NCI-H2107 treated with DMSO at 0.1 percent for 48 hours (cell line): ENCODE results near the gene HIKESHI.
"Not testable (repeated sequence)": the region's sequence is repeated elsewhere in the genome, so short reads cannot be mapped to it uniquely, and the experiment has no call there.

ENCODE experiments used
- DNase-seq: peaks from one replicate; lab custom pipeline; 2025; ENCODE audit not compliant: unreplicated experiment; lab: John Stamatoyannopoulos, UW

Gene HIKESHI

DNA sequence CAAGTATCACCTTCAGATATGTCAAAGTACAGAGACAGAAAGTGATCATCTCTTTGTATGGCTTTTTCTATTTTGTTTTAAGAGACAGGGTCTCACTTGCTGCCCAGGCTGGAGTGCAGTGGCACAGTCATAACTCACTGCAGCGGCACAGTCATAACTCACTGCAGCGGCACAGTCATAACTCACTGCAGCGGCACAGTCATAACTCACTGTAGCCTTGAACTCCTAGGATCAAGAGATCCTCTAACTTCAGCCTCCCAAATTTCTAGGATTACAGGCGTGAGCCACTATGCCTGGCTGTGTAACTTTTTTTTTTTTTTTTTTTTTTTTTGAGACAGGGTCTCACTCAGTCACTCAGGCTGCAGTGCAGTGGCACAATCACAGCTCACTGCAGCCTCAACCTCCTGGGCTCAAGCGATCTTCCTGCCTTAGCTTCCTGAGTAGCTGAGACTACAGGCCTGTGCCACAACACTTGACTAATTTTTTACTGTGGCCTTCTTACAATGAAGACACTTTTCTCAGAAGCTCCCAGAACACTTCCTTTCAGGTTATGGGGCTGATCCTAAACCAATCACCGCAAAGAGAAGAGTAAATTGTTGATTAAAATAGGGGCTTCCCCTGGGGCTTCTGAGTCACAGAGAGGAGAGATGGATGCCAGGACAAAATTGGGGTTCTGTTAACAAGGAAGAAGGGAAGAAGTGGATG is 9.0 kb upstream of the HIKESHI start:
- DNase-seq: no peak

DNA sequence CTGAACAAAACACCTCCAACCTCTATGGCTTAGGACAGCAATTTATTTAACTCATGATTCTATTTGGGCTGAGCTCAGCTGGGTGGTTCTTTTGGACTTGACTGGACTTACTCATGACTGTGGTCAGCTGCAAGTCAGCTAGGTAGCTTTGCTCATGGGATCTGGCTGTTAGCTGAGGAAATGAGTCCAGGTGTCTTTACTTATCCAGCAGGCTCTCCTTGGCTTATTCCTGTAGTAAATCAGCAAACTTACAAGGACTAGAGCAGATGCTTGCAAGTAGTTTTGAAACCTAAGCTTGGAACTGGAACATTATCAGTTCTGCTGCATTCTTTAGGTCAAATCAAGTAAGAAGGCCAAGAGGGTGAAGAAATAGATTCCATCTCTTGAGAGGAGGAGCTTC is 8.0 kb upstream of the HIKESHI start:
- DNase-seq: no peak

- no peak for DNase-seq
These were observed 323 bp upstream of the HIKESHI start for GRCh38 chr11:86301742-86302091.

DNA sequence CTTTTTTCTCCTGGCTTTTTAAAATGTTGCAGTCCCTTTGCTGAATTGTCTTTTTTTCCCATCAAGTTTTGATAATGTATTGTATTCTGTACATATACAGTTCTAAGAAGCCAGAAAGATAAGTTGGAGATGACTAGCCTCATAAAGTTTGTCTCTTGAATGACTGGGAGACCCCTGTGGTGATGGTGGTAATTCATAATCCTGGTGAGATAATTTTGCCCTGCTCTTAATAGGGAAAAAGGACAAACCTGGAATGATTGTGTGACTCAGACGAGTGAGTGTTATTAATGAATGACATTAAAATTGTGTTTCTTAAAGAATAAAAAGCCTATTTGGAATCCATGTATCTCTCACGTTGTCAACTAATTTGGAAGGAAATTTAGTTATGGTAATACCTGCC is 1.2 kb downstream of the HIKESHI start:
- DNase-seq: no peak

DNA sequence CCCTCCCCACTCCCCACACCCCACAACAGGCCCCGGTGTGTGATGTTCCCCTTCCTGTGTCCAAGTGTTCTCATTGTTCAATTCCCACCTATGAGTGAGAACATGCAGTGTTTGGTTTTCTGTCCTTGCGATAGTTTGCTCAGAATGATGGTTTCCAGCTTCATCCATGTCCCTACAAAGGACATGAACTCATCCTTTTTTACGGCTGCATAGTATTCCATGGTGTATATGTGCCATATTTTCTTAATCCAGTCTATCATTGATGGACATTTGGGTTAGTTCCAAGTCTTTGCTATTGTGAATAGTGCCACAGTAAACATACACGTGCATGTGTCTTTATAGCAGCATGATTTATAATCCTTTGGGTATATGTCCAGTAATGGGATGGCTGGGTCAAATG is 6.7 kb downstream of the HIKESHI start:
- DNase-seq: not testable (repeated sequence)

DNA sequence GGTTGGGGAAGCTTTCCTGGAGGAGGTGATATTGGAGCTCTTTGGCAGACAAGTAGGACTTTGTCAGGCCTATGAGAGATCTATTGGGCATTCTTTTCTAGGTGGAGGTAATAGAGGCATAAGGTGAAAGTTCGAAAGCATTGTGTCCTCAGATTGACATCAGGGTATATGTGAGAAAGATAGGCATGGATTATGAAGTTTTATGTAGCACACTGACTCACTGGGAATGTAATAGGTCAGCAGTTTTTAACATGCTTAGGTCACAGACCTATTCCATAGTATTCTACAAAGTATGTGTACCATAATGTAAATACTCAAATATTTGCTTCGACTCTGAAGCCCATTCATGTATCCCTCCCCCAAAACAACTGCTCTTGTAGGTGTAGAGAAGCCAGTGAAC is 11.8 kb downstream of the HIKESHI start:
- DNase-seq: no peak

GRCh38 chr11:86314636-86315035 is 12.6 kb downstream of the HIKESHI start:
- DNase-seq: no peak

DNA sequence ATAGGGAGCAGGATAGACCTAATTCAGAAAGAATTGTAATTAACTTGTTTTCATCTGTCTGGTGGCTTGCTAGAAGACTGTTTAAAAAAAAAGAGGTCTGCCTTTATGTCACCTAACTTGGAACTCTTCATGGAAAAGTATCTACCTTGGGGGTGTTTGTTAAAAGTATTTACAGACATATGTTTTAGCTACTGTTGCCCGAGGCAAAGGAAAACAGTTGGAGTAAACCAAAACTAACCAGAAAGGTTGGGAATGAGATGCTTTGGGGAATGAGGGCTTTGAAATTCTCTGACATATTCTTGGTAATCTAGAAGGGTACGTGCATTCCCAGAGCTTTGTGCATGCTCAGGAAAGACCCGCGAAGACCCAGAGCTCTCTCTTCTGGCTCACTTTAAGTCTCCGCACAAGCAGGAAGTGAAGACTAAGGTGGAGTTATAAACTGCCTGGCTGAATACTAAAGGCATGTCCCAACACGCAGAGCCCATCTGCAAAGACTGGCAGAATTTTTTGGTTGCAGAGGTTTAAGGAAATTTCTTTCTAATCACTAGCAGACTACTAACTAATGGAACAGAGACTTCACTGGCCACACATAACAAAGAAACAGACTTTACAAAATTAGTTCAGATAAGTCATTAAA is 33.2 kb downstream of the HIKESHI start:
- no peak for DNase-seq

DNA sequence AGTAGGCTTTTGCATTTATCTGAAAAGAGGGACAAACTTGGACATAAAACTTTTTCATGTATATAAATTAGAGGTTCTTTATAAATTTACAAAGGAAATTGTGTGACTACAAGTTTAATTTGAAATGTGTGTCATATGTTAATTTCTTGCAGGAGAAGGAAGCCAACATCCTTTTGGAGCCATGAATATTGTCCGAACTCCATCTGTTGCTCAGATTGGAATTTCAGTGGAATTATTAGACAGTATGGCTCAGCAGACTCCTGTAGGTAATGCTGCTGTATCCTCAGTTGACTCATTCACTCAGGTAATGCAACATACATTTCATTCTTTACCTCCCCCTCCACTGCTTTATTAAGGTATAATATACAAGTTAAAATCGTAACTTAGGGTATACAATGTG is 35.2 kb downstream of the HIKESHI start:
- DNase-seq: no peak

GRCh38 chr11:86341382-86341781 is 39.3 kb downstream of the HIKESHI start:
- no peak for DNase-seq

GRCh38 chr11:86346513-86346912 is 44.5 kb downstream of the HIKESHI start:
- DNase-seq: no peak

- no peak for DNase-seq
These were observed 53.2 kb downstream of the HIKESHI start for GRCh38 chr11:86355256-86355655.

GRCh38 chr11:86357412-86357811 is 55.4 kb downstream of the HIKESHI start:
- not testable (repeated sequence) for DNase-seq

DNA sequence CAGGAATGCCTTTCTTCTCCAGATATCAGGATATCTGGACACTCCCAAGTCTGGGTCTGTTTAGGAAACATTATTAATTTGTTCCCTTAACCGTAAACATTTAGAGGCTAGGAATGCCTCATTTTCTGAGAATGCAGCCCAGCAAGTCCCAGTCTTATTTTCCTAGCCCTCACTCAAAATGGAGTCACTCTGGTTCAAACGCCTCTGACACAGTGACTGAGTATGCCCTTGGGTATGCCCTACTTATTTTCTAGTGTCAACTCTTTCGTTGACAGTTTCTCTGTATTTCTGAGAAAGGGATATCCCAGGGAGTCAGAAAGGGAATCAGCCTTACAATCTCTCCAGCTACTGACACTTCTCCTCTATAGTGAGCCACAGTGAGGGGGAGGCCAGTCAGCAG is 56.7 kb downstream of the HIKESHI start:
- DNase-seq: no peak

- DNase-seq: no peak
These were observed 58.8 kb downstream of the HIKESHI start for GRCh38 chr11:86360775-86361395.

- no peak for DNase-seq
These were observed 61.4 kb downstream of the HIKESHI start for GRCh38 chr11:86363424-86363823.

- DNase-seq: no peak
These were observed 63.5 kb downstream of the HIKESHI start for GRCh38 chr11:86365546-86365945.

DNA sequence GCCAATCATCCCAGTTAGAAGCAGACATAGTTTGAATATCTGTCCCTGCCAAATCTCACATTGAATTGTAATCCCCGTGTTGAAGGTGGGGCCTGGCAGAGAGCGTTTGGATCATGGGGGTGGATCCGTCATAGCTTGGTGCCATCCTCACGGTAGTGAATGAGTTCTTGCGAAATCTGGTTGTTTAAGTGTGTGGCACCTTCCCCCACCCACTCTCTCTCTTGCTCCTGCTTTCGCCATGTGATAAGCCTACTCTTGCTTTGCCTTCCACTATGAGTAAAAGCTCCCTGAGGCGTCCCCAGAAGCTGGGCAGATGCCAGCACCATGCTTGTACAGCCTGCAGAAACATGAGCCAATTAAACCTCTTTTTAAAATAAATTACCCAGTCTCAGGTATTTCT is 67.6 kb downstream of the HIKESHI start:
- no peak for DNase-seq

- no peak for DNase-seq
These were observed 68.1 kb downstream of the HIKESHI start for GRCh38 chr11:86370171-86370570.

GRCh38 chr11:86370922-86371594 is 69.0 kb downstream of the HIKESHI start:
- no peak for DNase-seq

DNA sequence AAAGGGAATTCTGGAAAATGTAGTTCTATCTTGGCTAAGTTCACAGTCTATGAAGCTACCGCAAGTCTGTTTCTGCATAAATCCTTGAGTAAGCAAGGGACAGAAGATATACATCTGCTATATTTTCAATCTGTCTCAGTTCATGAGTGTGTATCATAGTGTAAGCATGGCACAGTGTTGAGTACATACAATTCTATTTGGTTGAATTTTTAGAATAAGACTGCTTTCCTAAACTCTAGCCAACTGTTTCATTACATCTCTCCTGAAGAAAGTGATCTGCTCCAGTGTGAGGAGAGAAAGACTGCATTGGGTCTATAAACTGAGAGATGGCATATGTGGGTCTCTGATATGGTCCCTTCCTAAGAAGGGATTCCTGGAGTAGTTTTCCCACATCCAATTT is 70.0 kb downstream of the HIKESHI start:
- no peak for DNase-seq

- no peak for DNase-seq
These were observed 70.5 kb downstream of the HIKESHI start for GRCh38 chr11:86372586-86372985.
